GM21381 (cell line): ENCODE data around the gene NEDD4L.

Experiments
- ATAC-seq: cut with Tn5 transposase; IDR thresholded peaks from one replicate; pipeline ENCODE4 v1.9.1; 2021; ENCODE audit warnings: mild to moderate bottlenecking, moderate library complexity; ENCODE audit not compliant: unreplicated experiment

The NEDD4L gene

GRCh38 chr18:58051765-58052460 lies 7.9 kb downstream of the NEDD4L start:
- peak; percentile 64 for ATAC-seq

GRCh38 chr18:58052960-58053359 lies 8.9 kb downstream of the NEDD4L start:
- ATAC-seq, result no peak

DNA sequence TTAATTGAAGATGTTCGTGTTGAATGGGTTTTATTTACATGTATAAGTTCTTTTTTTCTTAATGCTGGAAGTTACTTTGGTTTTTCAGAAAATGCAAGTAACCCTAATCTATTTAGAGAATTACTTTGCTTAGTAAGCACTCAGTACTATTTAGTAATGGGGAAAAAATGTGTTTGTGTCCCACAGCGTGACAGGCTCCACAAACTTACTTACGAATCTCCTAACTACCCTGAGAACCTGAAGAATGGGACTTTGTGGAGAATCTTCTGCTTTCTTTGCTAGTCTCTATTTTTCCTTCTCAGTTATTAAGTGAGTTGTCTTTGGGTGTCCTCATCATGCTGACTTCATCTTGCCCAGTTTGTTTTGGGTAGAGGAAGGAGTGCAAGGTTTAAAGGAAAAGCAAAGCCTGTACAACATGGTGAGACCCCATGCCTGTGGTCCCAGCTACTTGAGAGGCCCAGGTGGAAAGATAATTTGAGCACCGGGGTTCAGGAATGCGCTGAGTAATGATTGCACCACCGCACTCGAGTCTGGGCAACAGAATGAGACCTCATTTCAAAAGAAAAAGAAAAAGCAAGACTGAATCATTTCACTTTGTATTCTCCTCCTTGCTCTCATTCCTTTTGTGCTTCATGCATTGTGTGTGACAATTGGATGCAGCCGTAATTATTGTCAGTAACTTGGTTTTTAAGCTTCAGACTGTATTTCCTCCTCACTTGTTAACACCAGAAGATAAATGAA lies 10.2 kb downstream of the NEDD4L start:
- ATAC-seq, result no peak

- ATAC-seq, result no peak
These were observed 12.0 kb downstream of the NEDD4L start for GRCh38 chr18:58055890-58056558.

GRCh38 chr18:58056852-58057251 lies 12.8 kb downstream of the NEDD4L start:
- ATAC-seq, result no peak

DNA sequence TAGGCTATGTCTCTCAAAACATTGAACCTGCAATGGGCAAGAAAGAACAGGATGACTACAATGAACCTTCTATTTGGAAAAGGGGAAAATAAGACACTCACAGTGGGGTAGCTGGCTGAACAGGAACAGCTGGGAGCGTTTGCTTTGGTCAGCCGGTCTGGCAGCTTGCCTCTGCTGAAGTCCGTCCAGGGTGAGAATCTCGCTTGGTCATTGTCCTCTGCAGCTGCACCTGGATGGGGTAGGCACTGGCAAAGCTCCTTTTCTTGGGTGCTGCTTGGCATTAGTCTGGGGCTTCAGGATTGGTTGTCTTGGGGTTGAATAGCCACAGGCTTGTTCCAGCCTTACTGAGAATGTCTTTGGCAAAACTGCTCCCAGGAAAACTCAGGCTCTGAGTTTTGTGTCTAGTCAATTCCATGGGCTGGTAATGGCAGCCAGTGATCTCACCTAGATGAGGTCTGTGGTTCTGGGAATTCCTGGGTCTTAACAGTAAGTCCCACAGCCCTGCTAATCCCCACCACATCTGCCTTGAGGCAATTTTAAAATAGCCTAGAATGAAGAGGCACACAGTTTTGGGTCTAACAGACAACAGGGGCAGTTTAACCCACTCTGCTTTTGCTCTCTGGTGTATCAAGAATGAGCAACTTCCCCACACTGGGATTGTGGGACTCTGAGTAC lies 13.4 kb downstream of the NEDD4L start:
- no peak for ATAC-seq

DNA sequence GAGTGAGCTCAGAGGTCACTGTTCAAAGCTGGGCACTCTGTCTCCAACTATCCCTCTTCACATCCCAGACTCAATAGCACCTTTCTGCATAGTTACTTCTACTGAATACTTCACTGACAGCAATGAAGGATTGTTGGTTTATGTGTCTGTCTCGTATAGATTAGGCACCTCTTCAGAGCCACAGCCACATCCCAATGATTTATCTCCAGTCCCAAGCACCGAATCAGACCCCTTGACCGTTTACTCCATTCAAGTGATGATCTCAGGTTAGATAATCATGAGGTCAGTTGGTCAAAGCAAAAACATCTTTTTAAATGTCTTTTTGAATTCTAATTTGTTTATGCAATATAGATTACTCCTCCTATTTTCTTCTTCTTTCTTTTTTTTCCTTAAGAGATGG lies 14.7 kb downstream of the NEDD4L start:
- no peak for ATAC-seq

DNA sequence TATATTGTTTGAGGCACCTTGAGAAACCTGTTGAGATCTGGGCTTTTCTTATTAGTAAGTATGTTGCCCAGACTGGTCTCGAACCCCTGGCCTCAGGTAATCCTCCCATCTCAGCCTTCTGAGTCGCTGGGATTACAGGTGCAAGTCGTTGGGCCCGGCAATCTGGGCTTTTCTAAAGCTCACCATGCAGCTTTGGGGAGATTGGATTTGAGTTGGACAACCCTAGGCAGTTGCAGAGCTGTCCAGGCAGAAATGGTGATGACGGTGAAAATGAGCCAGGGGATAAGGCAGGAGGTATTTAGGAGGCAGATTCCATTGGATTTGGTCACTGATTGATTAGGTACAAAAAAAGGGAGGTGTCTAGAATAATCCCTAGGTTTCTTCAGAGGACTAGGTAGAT lies 16.2 kb downstream of the NEDD4L start:
- no peak for ATAC-seq

- no peak for ATAC-seq
These were observed 17.3 kb downstream of the NEDD4L start for GRCh38 chr18:58061349-58061748.

DNA sequence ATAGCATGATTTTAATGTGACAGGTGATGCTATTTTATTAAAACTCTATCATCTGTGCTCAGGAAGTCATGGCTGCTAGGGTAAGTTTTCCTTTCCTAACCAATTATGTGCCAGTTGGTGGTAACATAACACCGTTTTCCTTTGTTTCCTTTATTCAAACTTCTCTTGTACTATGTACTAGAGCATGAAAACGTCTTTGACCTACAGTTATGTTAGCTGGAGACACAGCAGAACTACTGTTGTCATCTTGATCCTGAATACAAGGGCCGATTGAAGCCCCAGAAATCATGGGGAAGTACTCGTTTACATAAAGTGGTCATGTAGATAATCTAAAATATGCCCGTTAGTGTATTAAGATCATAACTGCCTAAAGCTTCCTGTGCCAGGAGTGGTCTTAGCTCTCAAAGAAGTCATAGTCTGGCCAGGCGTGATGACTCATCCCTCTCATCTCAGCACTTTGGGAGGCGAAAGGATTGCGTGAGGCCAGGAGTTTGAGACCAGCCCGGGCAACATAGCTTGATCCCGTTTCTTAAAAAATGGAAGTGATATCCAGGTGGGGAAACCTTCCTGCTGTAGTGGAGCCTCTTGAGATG lies 20.5 kb downstream of the NEDD4L start:
- no peak for ATAC-seq

DNA sequence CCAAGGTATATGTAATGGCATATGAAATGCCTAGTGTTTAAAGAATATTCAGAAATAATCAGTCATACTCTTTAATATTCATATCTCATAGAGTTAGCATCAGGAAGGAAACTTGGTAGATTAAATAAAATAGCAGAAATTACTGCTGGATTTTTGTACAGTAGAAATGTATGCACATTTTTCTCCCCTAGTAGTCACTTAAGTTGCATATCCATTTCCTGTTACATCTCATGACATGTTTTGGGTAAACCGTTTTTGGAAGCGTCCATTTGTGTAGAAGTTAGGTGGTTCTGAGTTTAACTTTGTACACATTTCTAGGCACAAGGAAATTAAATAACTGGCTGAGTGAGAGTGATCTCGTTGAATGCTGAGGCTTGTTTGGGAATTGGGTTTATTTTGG lies 21.9 kb downstream of the NEDD4L start:
- no peak for ATAC-seq

DNA sequence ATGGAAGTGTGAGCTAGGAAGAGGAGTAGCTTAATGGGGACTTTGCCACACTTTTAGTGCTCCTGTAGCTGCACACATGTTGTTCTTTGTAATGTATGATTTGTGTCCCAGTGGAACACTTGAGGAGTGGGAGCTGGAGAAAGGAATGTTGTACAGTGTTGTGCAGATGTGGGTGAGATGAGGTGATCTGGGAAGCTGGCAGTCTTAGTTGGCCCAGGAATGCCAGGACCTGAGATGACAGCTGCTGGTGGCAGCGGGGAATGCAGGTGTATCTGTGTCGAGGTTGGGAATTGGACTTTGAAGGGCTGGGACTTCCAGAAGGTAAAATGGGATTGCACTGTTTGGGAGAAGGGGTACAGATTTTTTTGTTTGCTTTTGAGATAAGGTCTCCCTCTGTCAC lies 23.6 kb downstream of the NEDD4L start:
- no peak for ATAC-seq

DNA sequence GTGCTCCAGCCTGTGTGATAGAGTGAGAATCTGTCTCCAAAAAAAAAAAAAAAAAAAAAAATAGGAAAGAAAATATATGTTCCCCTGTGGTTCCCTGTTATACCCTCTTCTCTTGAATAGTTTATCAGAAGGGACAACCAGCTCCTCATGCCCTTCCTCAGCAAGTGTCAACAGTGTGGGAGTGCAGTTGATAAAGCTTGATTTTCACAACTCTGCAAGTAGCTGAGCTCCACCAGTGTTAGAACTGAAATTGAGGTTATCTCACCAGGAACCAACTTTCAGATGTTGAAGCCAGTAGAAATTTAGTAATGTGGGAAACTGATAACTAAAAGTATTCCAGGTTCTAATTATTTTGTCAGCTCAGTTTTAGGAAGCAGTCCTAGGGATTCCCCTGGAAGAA lies 25.1 kb downstream of the NEDD4L start:
- no peak for ATAC-seq

GRCh38 chr18:58069721-58070292 lies 25.8 kb downstream of the NEDD4L start:
- ATAC-seq, result no peak

DNA sequence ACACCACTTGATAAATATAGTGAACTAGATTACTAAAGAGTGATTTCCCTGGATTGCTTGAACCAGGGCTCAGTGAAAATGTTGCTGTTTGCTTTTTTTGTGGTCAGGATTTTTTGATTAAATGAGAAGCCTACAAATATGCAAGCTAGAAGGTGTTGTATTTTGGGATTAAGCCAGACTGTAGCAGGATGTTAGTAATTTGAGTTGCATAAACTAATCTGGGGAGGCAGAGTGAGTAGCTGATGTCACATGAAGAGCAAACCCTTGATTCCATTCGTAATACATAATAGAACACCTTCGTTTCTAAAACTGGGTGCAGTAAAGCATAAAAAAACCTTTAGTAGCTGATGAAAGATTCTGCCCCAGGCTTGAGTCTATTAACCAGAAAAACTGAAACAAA lies 32.0 kb downstream of the NEDD4L start:
- ATAC-seq, result no peak

GRCh38 chr18:58077329-58077728 lies 33.3 kb downstream of the NEDD4L start:
- no peak for ATAC-seq

GRCh38 chr18:58078889-58079573 lies 35.0 kb downstream of the NEDD4L start:
- no peak for ATAC-seq

GRCh38 chr18:58080451-58080850 lies 36.4 kb downstream of the NEDD4L start:
- ATAC-seq, result no peak

DNA sequence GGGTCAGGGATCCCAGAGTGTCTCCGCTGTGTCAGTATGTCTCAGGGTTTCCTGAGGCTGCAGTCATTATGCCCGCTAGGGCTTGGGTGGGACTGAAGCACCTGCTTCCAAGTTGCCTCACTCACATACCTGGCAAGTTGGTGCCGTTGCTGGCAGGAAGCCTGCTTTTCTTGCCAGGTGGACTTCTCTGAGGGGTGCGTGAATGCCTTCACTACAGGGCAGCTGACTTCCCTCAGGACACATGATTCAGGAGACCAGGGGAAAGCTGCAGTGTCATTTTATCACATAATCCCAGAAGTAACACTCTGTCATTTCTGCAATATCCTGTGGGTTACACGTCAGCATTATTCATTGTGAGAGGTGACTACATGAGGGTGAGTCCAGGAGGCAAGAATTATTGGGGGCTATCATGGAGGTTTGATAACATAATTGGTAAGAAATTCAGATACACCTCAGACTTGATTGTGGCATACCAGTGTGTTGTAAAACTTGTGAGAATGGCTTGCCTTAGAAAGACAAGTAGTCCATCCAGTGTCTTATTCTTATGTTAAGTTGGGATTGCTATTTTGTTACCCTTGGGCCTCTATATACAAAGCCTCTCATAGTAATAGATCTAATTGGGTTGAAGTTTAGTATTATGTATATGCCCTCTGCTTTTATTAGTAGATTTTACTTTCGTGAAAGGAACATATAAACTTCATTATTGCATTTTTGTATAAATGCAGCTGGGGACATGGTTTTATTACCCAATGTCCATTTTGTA lies 44.1 kb downstream of the NEDD4L start:
- ATAC-seq, result no peak

- no peak for ATAC-seq
These were observed 44.7 kb downstream of the NEDD4L start for GRCh38 chr18:58088691-58089065.
